HG03175 (cell line): ENCODE measurements around the gene SPPL2C.
A peak's percentile ranks its signal among the peaks of the same experiment; 100 is the strongest.

Experiments
- ATAC-seq: cut with Tn5 transposase; IDR thresholded peaks from one replicate; pipeline ENCODE4 v1.9.1; 2021; ENCODE audit warnings: mild to moderate bottlenecking, moderate library complexity; ENCODE audit not compliant: unreplicated experiment

The SPPL2C gene

DNA sequence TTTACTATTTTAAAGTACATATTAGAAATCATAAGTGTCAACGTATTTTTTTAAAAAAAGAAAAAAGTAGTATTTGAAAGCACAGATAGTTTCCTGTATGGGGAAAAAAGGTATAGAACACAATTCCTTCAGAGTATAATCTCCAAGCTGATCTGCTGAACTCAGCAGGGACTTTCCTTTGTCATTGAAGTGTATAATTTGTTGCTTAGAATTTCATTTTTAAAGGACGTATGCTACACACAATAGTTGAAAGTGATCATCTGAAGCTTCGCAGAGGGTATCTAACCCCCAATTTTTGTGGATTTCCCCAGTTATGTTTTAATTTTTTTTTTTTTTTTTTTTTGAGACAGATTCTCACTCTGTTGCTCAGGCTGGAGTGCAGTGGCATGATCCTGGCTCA is 29.5 kb downstream of the SPPL2C start:
- no peak for ATAC-seq

- no peak for ATAC-seq
Observed at GRCh38 chr17:45876539-45876938, 31.9 kb downstream of the SPPL2C start.

DNA sequence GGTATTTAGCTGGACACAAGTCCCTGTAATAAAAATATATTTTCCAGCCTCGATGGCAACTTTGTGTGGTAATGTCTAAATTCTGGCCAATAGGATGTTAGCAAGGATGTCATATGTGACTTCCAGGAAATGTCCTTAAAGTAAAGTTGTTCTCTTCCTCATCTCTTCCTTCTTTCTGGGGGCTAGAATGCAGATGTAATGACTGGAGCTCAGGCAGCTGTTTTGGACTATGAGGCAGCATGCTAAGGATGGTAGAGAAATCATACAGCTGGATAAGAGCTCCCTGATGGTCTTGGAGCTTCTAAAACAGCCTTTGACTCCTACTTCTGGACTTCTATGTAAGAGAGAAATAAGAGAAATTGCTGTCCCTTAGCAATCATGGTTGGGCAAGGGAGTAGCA is 32.8 kb downstream of the SPPL2C start:
- ATAC-seq: no peak

GRCh38 chr17:45883063-45883462 is 38.4 kb downstream of the SPPL2C start:
- no peak for ATAC-seq

DNA sequence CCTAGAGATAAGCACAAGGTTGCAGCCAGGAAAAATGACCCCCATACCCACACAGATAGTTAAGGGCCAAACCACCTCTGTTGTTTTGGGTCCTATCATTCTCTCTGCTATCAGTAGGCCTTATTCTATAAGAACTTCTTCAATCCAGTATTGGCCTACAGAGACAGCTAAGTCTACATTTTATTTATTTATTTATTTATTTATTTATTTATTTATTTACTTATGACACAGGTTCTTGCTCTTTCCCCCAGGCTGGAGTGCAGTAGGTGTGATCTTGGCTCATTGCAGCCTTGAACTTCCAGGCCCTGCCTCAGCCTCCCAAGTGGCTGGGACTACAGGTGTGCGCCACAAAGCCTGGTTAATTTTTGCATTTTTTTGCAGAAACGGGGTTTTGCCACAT is 42.2 kb downstream of the SPPL2C start:
- ATAC-seq: no peak

GRCh38 chr17:45888392-45888791 is 43.7 kb downstream of the SPPL2C start:
- ATAC-seq: no peak

GRCh38 chr17:45889579-45889978 is 44.9 kb downstream of the SPPL2C start:
- no peak for ATAC-seq

DNA sequence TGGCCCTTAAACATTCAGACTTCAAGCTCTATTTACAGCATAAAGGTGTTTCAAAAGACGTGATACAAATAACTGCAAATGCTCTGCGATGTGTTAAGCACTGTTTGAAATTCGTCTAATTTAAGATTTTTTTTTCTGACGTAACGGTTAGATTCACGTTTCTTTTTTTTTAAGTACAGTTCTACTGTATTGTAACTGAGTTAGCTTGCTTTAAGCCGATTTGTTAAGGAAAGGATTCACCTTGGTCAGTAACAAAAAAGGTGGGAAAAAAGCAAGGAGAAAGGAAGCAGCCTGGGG is 49.0 kb downstream of the SPPL2C start:
- no peak for ATAC-seq

GRCh38 chr17:45894022-45894784 is 49.5 kb downstream of the SPPL2C start, which contains the start of gene MAPT:
TSS of gene MAPT (plus strand) at chr17:45894554. CDS start at chr17:45962338, 67,784 bp downstream.
- ATAC-seq: peak; percentile 75

GRCh38 chr17:45895304-45895968 is 50.8 kb downstream of the SPPL2C start:
- ATAC-seq: no peak

DNA sequence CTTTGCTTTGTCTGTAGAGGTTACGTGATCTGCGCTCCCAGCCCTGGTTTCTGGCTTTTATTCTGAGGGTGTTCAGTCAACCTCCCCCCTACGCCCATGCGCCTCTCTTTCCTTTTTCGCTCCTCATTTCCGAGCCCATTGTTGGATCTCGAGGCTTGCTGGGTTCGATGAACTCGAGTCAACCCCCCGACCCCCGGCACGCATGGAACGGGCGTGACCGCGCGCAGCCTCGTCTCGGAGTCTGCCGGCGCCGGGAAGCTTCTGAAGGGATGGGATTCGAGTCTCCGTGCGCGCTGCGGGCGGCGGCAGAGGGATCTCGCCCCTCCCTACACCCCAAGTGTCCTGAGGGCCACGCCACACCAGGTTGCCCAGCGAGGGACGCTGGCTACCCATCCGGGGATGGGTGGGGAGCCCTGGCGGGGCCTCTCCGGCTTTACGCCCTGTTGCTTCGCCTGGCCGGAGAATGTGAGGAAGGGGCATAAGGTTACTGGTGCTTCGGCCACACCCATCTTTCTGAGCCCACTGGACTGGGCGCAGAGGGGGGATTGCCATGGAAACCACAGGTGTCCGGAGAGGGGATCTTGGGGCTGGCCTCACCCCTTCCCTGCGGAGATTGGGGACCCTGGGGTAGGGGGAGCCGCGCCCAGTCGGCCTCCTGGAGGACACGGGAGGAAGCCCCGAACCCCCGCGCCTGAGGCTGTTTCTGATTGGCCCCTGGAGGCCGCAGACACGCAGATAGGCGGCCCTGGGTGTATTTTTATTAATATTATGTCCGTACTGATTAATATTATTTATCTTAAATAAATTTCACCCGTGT is 51.5 kb downstream of the SPPL2C start:
- ATAC-seq: no peak
